GM20000 (cell line): ENCODE measurements around the gene CALHM2.
A peak's percentile ranks its signal among the peaks of the same experiment; 100 is the strongest.
"Not testable (repeated sequence)": the region's sequence is repeated elsewhere in the genome, so short reads cannot be mapped to it uniquely, and the experiment has no call there.

ENCODE experiments used
- DNase-seq: peaks from one replicate; pipeline ENCODE4 v3.0.0; 2012; ENCODE audit warnings: low spot score
- TF ChIP-seq, protein P1 (sequence below): IDR thresholded peaks from 2 replicates; pipeline ENCODE4 v1.5.1; 2012; ENCODE audit warnings: mild to moderate bottlenecking, control low read depth; ENCODE audit errors: extremely low read depth, missing control alignments

CALHM2 gene

DNA sequence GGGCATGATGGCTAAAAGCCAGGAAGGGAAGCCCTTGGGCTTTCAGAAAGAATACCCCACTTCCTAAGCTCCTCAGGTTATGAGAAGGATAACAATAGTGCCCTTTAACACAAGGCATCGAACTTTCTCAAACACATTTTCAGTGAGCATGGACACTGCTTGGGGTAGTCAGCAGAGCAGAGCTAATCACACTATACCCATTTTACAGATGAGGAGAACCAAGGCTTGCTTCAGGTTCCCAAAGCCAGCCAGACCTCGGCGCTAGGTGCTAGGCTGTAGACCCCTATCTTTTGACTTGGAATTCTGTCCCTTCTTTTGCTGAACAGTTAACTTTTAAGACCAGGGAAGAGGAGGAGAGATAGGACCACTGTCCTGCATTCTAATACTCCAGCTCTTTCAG lies 43.2 kb upstream of the CALHM2 start:
- TF ChIP-seq, protein P1, sequence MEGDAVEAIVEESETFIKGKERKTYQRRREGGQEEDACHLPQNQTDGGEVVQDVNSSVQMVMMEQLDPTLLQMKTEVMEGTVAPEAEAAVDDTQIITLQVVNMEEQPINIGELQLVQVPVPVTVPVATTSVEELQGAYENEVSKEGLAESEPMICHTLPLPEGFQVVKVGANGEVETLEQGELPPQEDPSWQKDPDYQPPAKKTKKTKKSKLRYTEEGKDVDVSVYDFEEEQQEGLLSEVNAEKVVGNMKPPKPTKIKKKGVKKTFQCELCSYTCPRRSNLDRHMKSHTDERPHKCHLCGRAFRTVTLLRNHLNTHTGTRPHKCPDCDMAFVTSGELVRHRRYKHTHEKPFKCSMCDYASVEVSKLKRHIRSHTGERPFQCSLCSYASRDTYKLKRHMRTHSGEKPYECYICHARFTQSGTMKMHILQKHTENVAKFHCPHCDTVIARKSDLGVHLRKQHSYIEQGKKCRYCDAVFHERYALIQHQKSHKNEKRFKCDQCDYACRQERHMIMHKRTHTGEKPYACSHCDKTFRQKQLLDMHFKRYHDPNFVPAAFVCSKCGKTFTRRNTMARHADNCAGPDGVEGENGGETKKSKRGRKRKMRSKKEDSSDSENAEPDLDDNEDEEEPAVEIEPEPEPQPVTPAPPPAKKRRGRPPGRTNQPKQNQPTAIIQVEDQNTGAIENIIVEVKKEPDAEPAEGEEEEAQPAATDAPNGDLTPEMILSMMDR, result no peak
- DNase-seq, result no peak

DNA sequence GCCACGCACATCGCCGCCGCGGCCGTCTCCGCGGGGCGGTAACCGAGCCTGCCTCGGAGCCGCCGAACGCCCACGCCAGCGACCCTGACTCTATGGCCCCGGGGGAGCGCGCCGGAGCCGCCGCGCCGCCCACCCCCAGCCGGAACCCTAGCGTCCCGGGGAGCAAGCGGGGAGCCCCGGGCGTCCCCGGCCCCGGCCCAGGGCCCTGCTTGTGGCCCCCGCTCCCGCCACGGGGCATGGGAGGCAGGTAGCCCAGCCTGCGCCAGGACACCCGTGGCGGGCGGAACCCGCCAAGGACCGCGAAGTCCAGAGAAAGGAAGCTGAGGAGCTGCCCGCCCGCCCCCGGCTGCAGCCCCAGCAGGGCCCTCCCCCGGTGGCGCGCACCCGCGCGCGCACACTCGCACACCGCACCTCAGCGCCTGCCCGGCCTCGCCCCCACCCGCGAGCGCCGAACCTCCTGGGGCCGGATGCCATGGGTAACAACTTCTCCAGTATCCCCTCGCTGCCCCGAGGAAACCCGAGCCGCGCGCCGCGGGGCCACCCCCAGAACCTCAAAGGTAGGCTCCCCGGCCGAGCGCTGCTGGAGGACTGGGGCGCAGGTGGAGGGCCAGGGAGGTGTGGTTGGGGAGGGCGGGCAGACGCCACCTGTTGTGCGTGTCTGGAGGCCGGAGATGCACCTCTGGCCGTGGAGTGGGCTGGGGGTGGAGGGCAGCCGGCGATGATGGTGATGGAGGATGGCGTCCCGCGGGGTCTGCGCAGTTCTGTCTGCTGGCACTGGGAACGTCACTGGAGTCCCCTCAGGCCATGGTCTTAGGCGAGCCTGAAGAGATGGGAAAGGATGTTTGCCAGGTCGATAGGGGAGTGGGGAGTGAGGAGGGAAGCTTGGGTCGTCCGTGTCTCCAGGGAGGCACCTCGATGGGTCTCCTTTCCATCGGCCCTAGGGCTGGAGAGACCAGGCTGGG lies 42.0 kb upstream of the CALHM2 start:
- DNase-seq, result peak; percentile 63
- TF ChIP-seq, protein P1, result no peak

DNA sequence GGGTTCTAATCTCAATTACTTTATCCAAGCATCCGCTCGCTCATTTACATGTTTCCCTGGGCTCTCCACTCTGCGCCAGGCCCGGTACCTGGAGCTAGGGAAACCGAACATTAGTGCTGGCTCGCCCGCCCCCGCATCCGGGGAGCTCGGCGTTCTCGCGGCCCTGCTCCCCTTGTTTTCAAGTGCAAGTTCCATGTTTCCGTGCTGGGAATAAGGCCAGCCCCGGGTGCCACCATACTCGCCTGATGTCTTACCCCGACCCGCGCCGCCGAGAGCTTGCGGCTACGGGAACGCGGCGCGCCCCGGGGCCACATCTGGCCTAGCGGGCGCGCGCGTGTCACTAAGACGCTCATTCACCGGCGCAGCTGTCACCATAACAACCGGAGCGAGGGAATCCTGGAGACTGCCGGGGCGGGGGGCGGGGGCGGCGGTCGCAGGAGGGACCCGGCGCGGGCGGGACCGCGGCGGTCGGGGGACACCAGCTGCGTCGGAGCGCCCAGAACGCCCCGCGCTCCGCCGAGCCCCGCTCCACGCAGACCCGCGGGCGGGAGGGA lies 41.3 kb upstream of the CALHM2 start, which contains the start of gene NEURL1:
NEURL1 (plus strand) TSS at position 344 of the 554 bp plus-strand sequence. CDS start 683 bp downstream, outside the sequence.
- TF ChIP-seq, protein P1, result no peak
- peak; percentile 44 for DNase-seq

DNA sequence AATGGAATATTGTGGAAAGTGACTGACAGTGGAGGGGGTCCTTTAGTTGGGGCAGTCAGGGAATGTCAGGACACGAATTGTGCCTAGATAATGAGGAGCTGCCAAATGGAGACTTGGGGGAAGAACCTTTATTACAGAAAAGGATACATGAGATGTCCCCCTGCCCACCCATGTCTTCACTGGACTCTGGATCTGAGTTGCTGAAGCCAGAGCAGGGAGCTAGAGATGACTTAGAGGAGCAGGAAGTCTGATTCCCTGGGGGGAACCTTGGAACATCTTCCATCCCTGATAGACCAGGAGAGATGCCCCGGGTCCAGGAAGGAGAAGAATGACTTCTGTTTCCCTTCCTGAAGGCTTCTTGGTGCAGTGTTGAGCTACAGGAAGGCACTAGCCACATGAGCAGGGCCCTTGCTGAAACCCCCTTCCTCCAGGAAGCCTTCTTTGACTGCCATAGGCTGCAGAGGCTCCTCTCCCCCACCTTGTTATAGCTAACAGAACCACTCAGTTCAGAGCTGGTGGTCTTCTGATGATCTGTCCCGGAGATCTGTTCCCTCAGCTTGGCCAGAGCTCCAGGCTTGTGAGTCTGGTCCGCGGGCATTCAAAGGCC lies 40.6 kb upstream of the CALHM2 start:
- TF ChIP-seq, protein P1, result no peak
- DNase-seq, result no peak

DNA sequence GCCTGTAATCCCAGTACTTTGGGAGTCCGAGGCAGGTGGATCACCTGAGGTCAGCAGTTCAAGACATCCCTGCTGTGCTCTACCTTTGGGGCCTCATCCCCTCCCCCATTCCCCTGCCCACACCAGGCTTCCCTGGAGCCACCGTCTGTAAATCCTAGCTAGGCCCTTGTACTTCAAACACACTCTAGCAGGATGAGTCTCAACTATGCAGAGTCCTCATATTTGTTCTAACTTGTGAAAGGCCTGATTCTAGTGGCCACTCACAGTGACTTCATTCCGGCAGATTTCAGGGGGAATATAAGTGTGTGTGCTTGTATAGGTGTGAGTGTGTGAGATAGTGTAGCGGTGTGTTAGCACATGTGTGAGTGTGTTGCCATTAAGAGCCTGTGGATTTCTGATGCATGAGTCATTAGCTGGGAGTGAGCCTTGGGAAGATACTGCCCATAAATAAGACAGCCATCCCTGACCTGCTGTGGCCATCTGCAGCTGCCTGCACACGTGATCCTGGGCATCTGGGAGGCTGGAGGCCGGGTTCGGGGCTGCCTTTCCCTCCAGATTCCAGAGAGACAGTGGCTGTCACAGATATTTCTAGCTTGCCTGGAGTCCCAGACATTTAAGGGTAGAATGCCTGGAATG lies 39.7 kb upstream of the CALHM2 start:
- DNase-seq, result no peak
- TF ChIP-seq, protein P1, result no peak

DNA sequence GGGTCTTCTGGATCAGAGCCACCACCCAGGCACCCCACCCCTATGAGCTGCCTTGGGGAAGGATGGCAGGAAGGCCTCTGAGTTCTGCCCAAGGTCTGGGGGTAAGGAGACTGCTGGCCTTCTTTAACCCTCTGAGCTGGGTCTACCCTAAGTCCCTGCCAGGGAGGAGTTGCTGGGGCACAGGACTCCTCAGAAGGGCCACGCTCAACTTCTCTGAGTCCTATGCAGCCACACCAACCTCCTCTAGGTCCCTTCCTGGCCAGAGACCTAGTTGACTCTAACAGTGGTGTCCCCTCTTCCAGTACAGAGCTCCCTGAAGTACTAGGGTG lies 38.8 kb upstream of the CALHM2 start:
- TF ChIP-seq, protein P1, result no peak
- DNase-seq, result no peak

DNA sequence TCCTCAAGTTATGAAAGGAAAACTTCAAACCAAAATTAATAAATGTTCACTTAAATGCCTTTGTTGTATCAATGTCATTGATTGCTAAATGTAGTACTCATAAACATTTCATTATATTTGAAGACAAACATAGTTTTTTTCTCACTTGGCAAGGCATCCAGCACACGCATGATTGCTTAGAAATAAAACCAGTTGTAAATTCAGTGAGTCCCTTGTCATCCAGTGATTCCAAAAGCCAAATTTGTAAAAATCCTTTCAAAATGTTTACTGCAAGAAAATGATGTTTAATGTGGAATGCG lies 35.2 kb upstream of the CALHM2 start:
- DNase-seq, result no peak
- TF ChIP-seq, protein P1, result no peak

DNA sequence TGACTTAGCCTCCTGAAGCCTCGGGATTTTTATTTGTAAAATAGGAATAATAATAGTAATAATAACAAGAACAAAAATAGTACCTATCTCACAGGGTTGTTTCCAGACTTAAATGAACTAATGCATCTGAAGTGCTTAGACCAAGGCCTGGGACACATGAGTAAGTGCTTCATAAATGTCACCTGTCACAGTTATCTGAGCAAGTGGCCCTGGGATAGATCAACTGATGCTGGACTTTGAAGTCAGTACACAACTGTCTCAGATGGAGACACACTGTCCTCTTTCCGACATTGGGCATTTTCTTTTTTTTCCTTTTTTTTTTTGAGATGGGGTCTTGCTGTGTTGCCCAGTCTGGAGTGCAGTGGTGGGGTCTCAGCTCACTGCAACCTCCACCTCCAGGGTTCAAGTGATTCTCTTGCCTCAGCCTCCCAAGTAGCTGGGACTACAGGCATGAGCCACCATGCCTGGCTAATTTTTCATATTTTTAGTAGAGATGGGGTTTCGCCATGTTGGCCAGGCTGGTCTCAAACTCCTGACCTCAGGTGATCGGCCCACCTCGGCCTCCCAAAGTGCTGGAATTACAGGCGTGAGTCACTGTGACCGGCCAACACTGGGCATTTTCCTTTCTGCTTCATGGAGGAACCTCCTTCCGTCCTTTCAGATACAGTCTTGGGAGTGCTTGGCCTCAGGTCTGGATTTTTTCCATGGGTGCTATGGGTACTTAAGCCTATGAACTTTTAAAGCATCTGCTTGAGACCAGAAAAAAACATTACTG lies 34.7 kb upstream of the CALHM2 start:
- not testable (repeated sequence) for DNase-seq
